ENCODE results near the gene DNLZ.

DNLZ gene

GRCh38 chr9:136377341-136378169 lies 14.0 kb upstream of the DNLZ start:
- H3K36me3 ChIP-seq (ENCODE audit: control insufficient read depth, insufficient read depth, low read length): peaks cover 37% of the 10 kb centered on the region

GRCh38 chr9:136376457-136376856 lies 12.9 kb upstream of the DNLZ start:
- peaks cover 31% of the 10 kb centered on the region for H3K36me3 ChIP-seq (ENCODE audit: control insufficient read depth, insufficient read depth, low read length)

More at GRCh38 chr9:136377341-136378169, 14.0 kb upstream of the DNLZ start:
- TF ChIP-seq CTCF (IDR thresholded peaks at IDR 0.05; ENCODE audit: insufficient read depth, low read length, poor library complexity, severe bottlenecking): no peak
- Histone ChIP-seq H3K27me3 (replicated peaks; ENCODE audit: control insufficient read depth, insufficient read depth, low read length) (no peaks in the 10 kb centered on the region), H3K4me3 (replicated peaks; ENCODE audit: low read depth, low read length) (no peak overlapping the region)
- DNase-seq (ENCODE audit: extremely low read depth, insufficient read length): no peak

GRCh38 chr9:136375096-136375495 lies 11.6 kb upstream of the DNLZ start:
- Histone ChIP-seq H3K4me3 (replicated peaks; ENCODE audit: low read depth, low read length) (no peak overlapping the region), H3K36me3 (ENCODE audit: control insufficient read depth, insufficient read depth, low read length) (peaks cover 24% of the 10 kb centered on the region), H3K27me3 (replicated peaks; ENCODE audit: control insufficient read depth, insufficient read depth, low read length) (no peaks in the 10 kb centered on the region)
- DNase-seq (ENCODE audit: extremely low read depth, insufficient read length): no peak
- no peak for TF ChIP-seq CTCF (IDR thresholded peaks at IDR 0.05; ENCODE audit: insufficient read depth, low read length, poor library complexity, severe bottlenecking)

More at GRCh38 chr9:136376457-136376856, 12.9 kb upstream of the DNLZ start:
- H3K4me3 ChIP-seq (replicated peaks; ENCODE audit: low read depth, low read length): no peak overlapping the region
- H3K27me3 ChIP-seq (replicated peaks; ENCODE audit: control insufficient read depth, insufficient read depth, low read length): no peaks in the 10 kb centered on the region
- TF ChIP-seq CTCF (IDR thresholded peaks at IDR 0.05; ENCODE audit: insufficient read depth, low read length, poor library complexity, severe bottlenecking): no peak
- no peak for DNase-seq (ENCODE audit: extremely low read depth, insufficient read length)

- H3K27me3 ChIP-seq (replicated peaks; ENCODE audit: control insufficient read depth, insufficient read depth, low read length): no peaks in the 10 kb centered on the region
- no peak for DNase-seq (ENCODE audit: extremely low read depth, insufficient read length)
- H3K36me3 ChIP-seq (ENCODE audit: control insufficient read depth, insufficient read depth, low read length): peaks cover 18% of the 10 kb centered on the region
- TF ChIP-seq CTCF (IDR thresholded peaks at IDR 0.05; ENCODE audit: insufficient read depth, low read length, poor library complexity, severe bottlenecking): no peak
- no peak overlapping the region for H3K4me3 ChIP-seq (replicated peaks; ENCODE audit: low read depth, low read length)
These were observed 10.6 kb upstream of the DNLZ start for GRCh38 chr9:136374183-136374575.

- peak within 1 kb of the TSS; percentile 60 for H3K4me3 ChIP-seq (replicated peaks; ENCODE audit: low read depth, low read length)
- DNase-seq (ENCODE audit: extremely low read depth, insufficient read length): no peak
- H3K27me3 ChIP-seq (replicated peaks; ENCODE audit: control insufficient read depth, insufficient read depth, low read length): no peaks in the 10 kb centered on the region
- TF ChIP-seq CTCF (IDR thresholded peaks at IDR 0.05; ENCODE audit: insufficient read depth, low read length, poor library complexity, severe bottlenecking): no peak
- H3K36me3 ChIP-seq (ENCODE audit: control insufficient read depth, insufficient read depth, low read length): peaks cover 16% of the 10 kb centered on the region
These were observed 10.0 kb upstream of the DNLZ start, which contains the start of gene CARD9 for GRCh38 chr9:136373300-136374182. Gene CARD9 (minus strand): TSS chr9:136373669. CDS start chr9:136372078, 1,591 bp downstream.

All from GM06990 (cell line).